K562 (cell line): Measurements from ENCODE around the gene SHF. TPM values are rescaled to one million over a fixed set of nuclear protein-coding genes. Genes with fewer than 3 reads are reported as not detected.

ENCODE experiments used
- ATAC-seq: fragments of 200-7000 bp; cut with Tn5 transposase; 3 replicates; pipeline ENCODE4 v1.9.1; 2020; ENCODE audit warnings: moderate library complexity
- BruUV-seq: library from RNA; stranded (reverse); fragments of 400-500 nt; replicated peaks from 2 replicates; lab custom pipeline; 2021; lab: Mats Ljungman, UMichigan
- CTCF ChIA-PET: fragments of 300-600 bp; formaldehyde crosslinking; extraction: SDS; loops from one replicate; lab custom pipeline; 2021; ENCODE audit warnings: low intra/inter-chr PET ratio; lab: Yijun Ruan, JAX
- POLR2A ChIA-PET: fragments of 300-600, 350-650 bp; sonication (Branson Sonifier 250); formaldehyde crosslinking; extraction: SDS; loops from one replicate; lab custom pipeline; 2021; ENCODE audit warnings: antibody characterized with exemption, inconsistent platforms; lab: Yijun Ruan, JAX
- DNase-seq, 4 experiments: peaks; one replicate each; pipeline versions ENCODE4 v3.0.0 to v3.0.0-alpha.2; 2011 to 2018; ENCODE audit warnings: low spot score in 3 of 4, mixed read lengths in 3 of 4; ENCODE audit errors: extremely low read depth in 1 of 4
- FAIRE-seq: peaks from 2 replicates; lab custom pipeline; 2011; peaks lifted over from hg19 to GRCh38; lab: Jason Lieb, UNC
- H2AFZ ChIP-seq: 2 replicates; pipeline ENCODE4 v1.6.0; 2011; ENCODE audit warnings: low read depth, low read length, control low read depth, inconsistent platforms
- H3K27ac ChIP-seq: fragments of 200-600 bp; 3 replicates; pipeline ENCODE4 v1.8.0; 2011; ENCODE audit warnings: low read depth, mild to moderate bottlenecking, control low read depth, inconsistent platforms, low read length, moderate library complexity, mixed read lengths; ENCODE audit errors: extremely low read depth
- H3K27me3 ChIP-seq, 2 experiments: fragments of 300-600 bp in 1 of 2; 2 replicates in 1 of 2; 3 replicates in 1 of 2; pipeline versions ENCODE4 v1.6.0 to v1.8.0; 2011; ENCODE audit warnings: inconsistent platforms in 2 of 2, low read length in 2 of 2, mild to moderate bottlenecking in 1 of 2, mixed read lengths in 1 of 2, moderate library complexity in 1 of 2; ENCODE audit not compliant: control insufficient read depth in 2 of 2, insufficient read depth in 2 of 2
- H3K36me3 ChIP-seq: fragments of 300-600 bp; 3 replicates; pipeline ENCODE4 v1.8.0; 2011; ENCODE audit warnings: mild to moderate bottlenecking, low read length, inconsistent platforms; ENCODE audit not compliant: control insufficient read depth, insufficient read depth
- H3K4me1 ChIP-seq, 2 experiments: fragments of 200-600 bp in 1 of 2; replicated peaks in 1 of 2; 2 replicates in 1 of 2; 3 replicates in 1 of 2; pipeline versions ENCODE4 v1.5.1 to v1.8.0; 2011; ENCODE audit warnings: inconsistent platforms in 2 of 2, low read length in 2 of 2, mild to moderate bottlenecking in 1 of 2, mixed read lengths in 1 of 2, moderate library complexity in 1 of 2; ENCODE audit not compliant: control insufficient read depth in 2 of 2, insufficient read depth in 2 of 2
- H3K4me2 ChIP-seq: 2 replicates; pipeline ENCODE4 v1.6.1; 2011; ENCODE audit warnings: low read length, control low read depth, inconsistent platforms, mixed read lengths; ENCODE audit not compliant: insufficient read depth
- H3K4me3 ChIP-seq: fragments of 200-600 bp; sonication (generic), shearing (Covaris generic); 2 replicates; pipeline ENCODE4 v1.5.1; 2016; ENCODE audit warnings: control low read depth, inconsistent platforms
- H3K79me2 ChIP-seq: fragments of 200-600 bp; 3 replicates; pipeline ENCODE4 v1.8.0; 2011; ENCODE audit warnings: low read length, inconsistent platforms; ENCODE audit not compliant: control insufficient read depth, insufficient read depth
- H3K9ac ChIP-seq, 2 experiments: 2 replicates each; pipeline versions ENCODE4 v1.6.0 to v1.6.1; 2011; ENCODE audit warnings: low read depth in 2 of 2, low read length in 2 of 2, control low read depth in 1 of 2, inconsistent platforms in 1 of 2, mild to moderate bottlenecking in 1 of 2, mixed read lengths in 1 of 2; ENCODE audit not compliant: insufficient read depth in 1 of 2
- H3K9me1 ChIP-seq: one replicate; pipeline ENCODE4 v1.6.0; 2011; ENCODE audit warnings: inconsistent platforms, mild to moderate bottlenecking, low read length, moderate library complexity; ENCODE audit not compliant: control insufficient read depth, insufficient read depth
- H3K9me3 ChIP-seq: replicated peaks from 2 replicates; pipeline ENCODE4 v1.5.1; 2011; ENCODE audit warnings: low read depth, low read length, inconsistent platforms; ENCODE audit not compliant: control insufficient read depth, insufficient read depth
- H4K20me1 ChIP-seq: replicated peaks from 2 replicates; pipeline ENCODE4 v1.6.1; 2011; ENCODE audit warnings: low read length, inconsistent platforms, mixed read lengths; ENCODE audit not compliant: control insufficient read depth, insufficient read depth
- CTCF ChIP-seq, 3 experiments: IDR thresholded peaks in 2 of 3; conservative IDR thresholded peaks in 1 of 3; 2 replicates each; pipeline ENCODE4 v1.5.1; 2011 to 2012; ENCODE audit warnings: low read length in 3 of 3, mild to moderate bottlenecking in 3 of 3, control low read depth in 2 of 3, improper control_type of control experiment in 1 of 3, inconsistent platforms in 1 of 3, low read depth in 1 of 3, mixed read lengths in 1 of 3, moderate library complexity in 1 of 3; ENCODE audit not compliant: insufficient read depth in 2 of 3
- CTCFL ChIP-seq: IDR thresholded peaks from 2 replicates; pipeline ENCODE4 v1.6.1; 2011; ENCODE audit warnings: borderline replicate concordance, low read depth, mild to moderate bottlenecking, moderate library complexity, low read length; ENCODE audit not compliant: insufficient read depth, poor library complexity, severe bottlenecking
- HDAC2 ChIP-seq: fragments of 450-650 bp; IDR thresholded peaks from 2 replicates; pipeline ENCODE4 v1.6.1; 2016; ENCODE audit warnings: mild to moderate bottlenecking
- MAZ ChIP-seq, 2 experiments: fragments of 450-650 bp in 1 of 2; sonication (generic) in 1 of 2; formaldehyde crosslinking; IDR thresholded peaks in 1 of 2; conservative IDR thresholded peaks in 1 of 2; 2 replicates each; pipeline versions ENCODE4 v1.4.0 to v1.5.0; 2020; ENCODE audit warnings: mild to moderate bottlenecking in 1 of 2, missing genetic modification reagents in 1 of 2
- MTA1 ChIP-seq: fragments of 450-650 bp; IDR thresholded peaks from 2 replicates; pipeline ENCODE4 v1.6.1; 2017; ENCODE audit warnings: borderline replicate concordance
- PURB ChIP-seq: sonication (generic); formaldehyde crosslinking; IDR thresholded peaks from 2 replicates; pipeline ENCODE4 v1.9.0; 2021; ENCODE audit warnings: low read depth, mild to moderate bottlenecking, missing genetic modification reagents
- RAD21 ChIP-seq, 2 experiments: fragments of 250-450 bp in 1 of 2; fragments of 450-650 bp in 1 of 2; sonication (Bioruptor Pico) in 1 of 2; formaldehyde crosslinking in 1 of 2; IDR thresholded peaks in 1 of 2; conservative IDR thresholded peaks in 1 of 2; 2 replicates each; pipeline versions ENCODE4 v1.4.0 to v1.8.0; 2020 to 2022; ENCODE audit warnings: mild to moderate bottlenecking in 2 of 2, moderate library complexity in 1 of 2
- SMAD4 ChIP-seq: fragments of 250-450 bp; sonication (Bioruptor Pico); conservative IDR thresholded peaks from 2 replicates; pipeline ENCODE4 v1.8.0; 2021; ENCODE audit warnings: inconsistent platforms, mild to moderate bottlenecking, moderate library complexity
- SUPT5H ChIP-seq: fragments of 450-650 bp; IDR thresholded peaks from 2 replicates; pipeline ENCODE4 v1.6.1; 2016
- ZNF583 ChIP-seq: fragments of 250-450 bp; sonication (Bioruptor Pico); IDR thresholded peaks from 2 replicates; pipeline ENCODE4 v1.4.0; 2020
- ZNF589 ChIP-seq: fragments of 200-800 bp; sonication (Bioruptor generic); IDR thresholded peaks from 2 replicates; pipeline ENCODE4 v1.6.1; 2016; ENCODE audit warnings: low read depth, missing genetic modification characterization, missing compliant biosample characterization
- ZNF668 ChIP-seq: fragments of 250-450 bp; sonication (Bioruptor Pico); IDR thresholded peaks from 2 replicates; pipeline ENCODE4 v1.8.0; 2022; ENCODE audit warnings: mild to moderate bottlenecking, inconsistent platforms
- WGBS: fragments of 100-300 bp; shearing (Covaris generic); methylation state at CpG from one replicate; pipeline ENCODE4 v1.1.6; 2016; ENCODE audit warnings: low coverage, mixed read lengths; ENCODE audit not compliant: insufficient coverage; ENCODE audit errors: missing lambda C conversion rate; 5-methylcytosine and 5-hydroxymethylcytosine counted together
- in situ Hi-C: fragments of 300-500 bp; cut with MboI; formaldehyde crosslinking; loops from 4 replicates; pipeline ENCODE4 v1.15.0; 2018; ENCODE audit warnings: inconsistent platforms, mixed read lengths
- intact Hi-C: fragments of 100-400 bp; cut with micrococcal nuclease; formaldehyde crosslinking; loops from 2 replicates; pipeline ENCODE4 v1.14.2; 2022
- polyA plus RNA-seq, 8 experiments: library from polyadenylated mRNA; depleted of rRNA in 4 of 8; stranded (reverse) in 5 of 8; unstranded in 3 of 8; fragments of >200 nt; fragmentation: Nextera tagmentation in 2 of 8; fragmentation: Illumina TruSeq in 1 of 8; extraction: Ambion mirVana in 2 of 8; extraction: Trizol in 1 of 8; gene quantifications; 2 replicates each; pipeline versions ENCODE4 v1.2.1 to v1.2.3, GENCODE V29; 2011 to 2014; ENCODE audit warnings: inconsistent platforms in 1 of 8, missing spikeins in 1 of 8
- total RNA-seq, 7 experiments: library from RNA; depleted of rRNA in 6 of 7; stranded (reverse); fragments of >200 nt in 6 of 7; fragmentation: Illumina TruSeq in 2 of 7; extraction: Trizol in 2 of 7; gene quantifications; 2 replicates each; pipeline versions ENCODE4 v1.2.1 to v1.2.3, GENCODE V29; 2011 to 2021; ENCODE audit warnings: low replicate concordance in 1 of 7
- TF ChIP-seq, protein P1 (sequence below): fragments of 200-400 bp; formaldehyde crosslinking; IDR thresholded peaks from 2 replicates; pipeline ENCODE4 v1.6.1; 2017; ENCODE audit warnings: mild to moderate bottlenecking, low read depth, low read length, moderate library complexity
- TF ChIP-seq, protein P2 (sequence below): fragments of 250-450 bp; sonication (Bioruptor Pico); IDR thresholded peaks from 2 replicates; pipeline ENCODE4 v1.6.1; 2021; ENCODE audit warnings: mild to moderate bottlenecking

The SHF gene
- total and polyA plus RNA-seq, 9 of the 15 experiments (the other 6 are each of a cell fraction or from before 2014, with no cell fraction given): 0.51 to 2.2 (median 0.85) TPM; not detected in 2

- WGBS: 5% methylated on average over 3 of the region's 10 CpGs
- intact Hi-C loops: no loop called here
- Histone ChIP-seq H3K4me3 (no peak overlapping the region), H2AFZ (no peak overlapping the region), H3K4me2 (no peak overlapping the region), H3K27me3 (peaks cover 12 to 21% of the 10 kb centered on the region in 2 experiments; a peak in 3 of 5 replicates), H3K79me2 (no peaks in the 10 kb centered on the region), H3K4me1 (peaks cover 0 to 5% of the 10 kb centered on the region in 2 experiments; a peak in 2 of 5 replicates), H3K27ac (no peak overlapping the region), H4K20me1 (no peaks in the 10 kb centered on the region), H3K9me3 (no peaks in the 10 kb centered on the region), H3K9me1 (no peaks in the 10 kb centered on the region), H3K36me3 (no peaks in the 10 kb centered on the region), H3K9ac (no peak overlapping the region)
- FAIRE-seq (no peak), DNase-seq (peak; percentile 40 to 50 (median 44)), ATAC-seq (peak; percentile 70)
- TF ChIP-seq MTA1: no peak
- TF ChIP-seq MAZ (CRISPR knock-in tag; conservative IDR thresholded peaks at IDR 0.05 in 1 of 2, IDR thresholded peaks at IDR 0.05 in 1 of 2): peak in 1 of 2 experiments; percentile 53; a peak in 2 of 4 replicates
- TF ChIP-seq RAD21 (CRISPR knock-in tag; conservative IDR thresholded peaks at IDR 0.05 in 1 of 2, IDR thresholded peaks at IDR 0.05 in 1 of 2): peak in 1 of 2 experiments; percentile 25; a peak in 2 of 4 replicates
- no peak for TF ChIP-seq SMAD4 (CRISPR knock-in tag)
- TF ChIP-seq, protein P1, sequence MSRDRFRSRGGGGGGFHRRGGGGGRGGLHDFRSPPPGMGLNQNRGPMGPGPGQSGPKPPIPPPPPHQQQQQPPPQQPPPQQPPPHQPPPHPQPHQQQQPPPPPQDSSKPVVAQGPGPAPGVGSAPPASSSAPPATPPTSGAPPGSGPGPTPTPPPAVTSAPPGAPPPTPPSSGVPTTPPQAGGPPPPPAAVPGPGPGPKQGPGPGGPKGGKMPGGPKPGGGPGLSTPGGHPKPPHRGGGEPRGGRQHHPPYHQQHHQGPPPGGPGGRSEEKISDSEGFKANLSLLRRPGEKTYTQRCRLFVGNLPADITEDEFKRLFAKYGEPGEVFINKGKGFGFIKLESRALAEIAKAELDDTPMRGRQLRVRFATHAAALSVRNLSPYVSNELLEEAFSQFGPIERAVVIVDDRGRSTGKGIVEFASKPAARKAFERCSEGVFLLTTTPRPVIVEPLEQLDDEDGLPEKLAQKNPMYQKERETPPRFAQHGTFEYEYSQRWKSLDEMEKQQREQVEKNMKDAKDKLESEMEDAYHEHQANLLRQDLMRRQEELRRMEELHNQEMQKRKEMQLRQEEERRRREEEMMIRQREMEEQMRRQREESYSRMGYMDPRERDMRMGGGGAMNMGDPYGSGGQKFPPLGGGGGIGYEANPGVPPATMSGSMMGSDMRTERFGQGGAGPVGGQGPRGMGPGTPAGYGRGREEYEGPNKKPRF: no peak
- no peak for TF ChIP-seq HDAC2
- TF ChIP-seq ZNF589 (CRISPR knock-in tag): no peak
- no peak for TF ChIP-seq SUPT5H
- TF ChIP-seq PURB (CRISPR knock-in tag): no peak
- TF ChIP-seq, protein P2, sequence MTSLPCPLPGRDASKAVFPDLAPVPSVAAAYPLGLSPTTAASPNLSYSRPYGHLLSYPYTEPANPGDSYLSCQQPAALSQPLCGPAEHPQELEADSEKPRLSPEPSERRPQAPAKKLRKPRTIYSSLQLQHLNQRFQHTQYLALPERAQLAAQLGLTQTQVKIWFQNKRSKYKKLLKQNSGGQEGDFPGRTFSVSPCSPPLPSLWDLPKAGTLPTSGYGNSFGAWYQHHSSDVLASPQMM (CRISPR knock-in tag): no peak
- TF ChIP-seq CTCFL: peak; percentile 35
- no peak for TF ChIP-seq ZNF583 (CRISPR knock-in tag)
- TF ChIP-seq CTCF (IDR thresholded peaks at IDR 0.05 in 2 of 3, conservative IDR thresholded peaks at IDR 0.05 in 1 of 3; ENCODE audit: insufficient read depth in 2 of 3, low read depth in 1 of 3, low read length in 3 of 3): peak; percentile 25 to 55 (median 35); a peak in 4 of 6 replicates
- TF ChIP-seq ZNF668 (CRISPR knock-in tag): no peak
- in situ Hi-C loops: no loop called here
- ChIA-PET CTCF (no interaction called here), POLR2A (no interaction called here)
- no TSS peak for BruUV-seq
Observed at GRCh38 chr15:45136378-45136764, 51.4 kb downstream of the SHF start.
